ENCODE measurements around the gene COL25A1. TPM values are rescaled to one million over a fixed set of nuclear protein-coding genes. Genes with fewer than 3 reads are reported as not detected.

The COL25A1 gene
- total RNA-seq, 2 donors from 2014 or later: 4.0 to 6.2 TPM

DNA sequence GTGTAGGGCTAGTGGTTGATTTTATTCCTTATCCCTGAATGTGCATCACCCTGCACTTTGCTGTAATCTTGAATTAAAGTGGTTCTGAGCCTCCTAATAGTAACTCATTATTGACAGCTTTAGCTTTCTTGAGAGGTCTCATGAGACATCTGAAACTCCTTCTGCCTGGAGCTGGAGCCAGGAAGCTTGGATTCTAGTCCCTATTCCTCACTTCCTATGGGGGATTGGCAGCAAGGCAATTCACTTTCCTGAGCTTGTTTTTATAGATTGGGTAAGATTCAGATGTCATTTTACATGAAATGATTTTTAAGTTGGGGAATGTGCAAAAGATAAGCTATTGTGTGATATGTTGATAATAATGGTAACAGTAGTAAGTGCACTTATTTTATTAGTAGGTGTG is 522.5 kb downstream of the COL25A1 start:
- Histone ChIP-seq H3K27me3 (ENCODE audit: control insufficient read depth, insufficient read depth, low read length, poor library complexity, severe bottlenecking) (no peaks in the 10 kb centered on the region), H3K4me1 (ENCODE audit: control insufficient read depth, insufficient read depth, low read length) (no peaks in the 10 kb centered on the region), H3K36me3 (ENCODE audit: control insufficient read depth, insufficient read depth, low read length) (no peaks in the 10 kb centered on the region), H3K9me3 (ENCODE audit: control insufficient read depth, low read length) (no peaks in the 10 kb centered on the region), H3K27ac (ENCODE audit: low read depth, low read length) (no peak overlapping the region), H3K4me3 (ENCODE audit: low read length) (no peak overlapping the region), H3K9ac (ENCODE audit: extremely low read depth, low read length, poor library complexity, severe bottlenecking) (no peak overlapping the region)
- no peak overlapping the region for H3K4me3 Mint-ChIP-seq
- H3K9me3 Mint-ChIP-seq: no peaks in the 10 kb centered on the region
- no peaks in the 10 kb centered on the region for H3K27me3 Mint-ChIP-seq (ENCODE audit: insufficient read depth)
- DNase-seq: no peak
- no peaks in the 10 kb centered on the region for H3K36me3 Mint-ChIP-seq (ENCODE audit: low read depth)
- TF ChIP-seq, protein P1, sequence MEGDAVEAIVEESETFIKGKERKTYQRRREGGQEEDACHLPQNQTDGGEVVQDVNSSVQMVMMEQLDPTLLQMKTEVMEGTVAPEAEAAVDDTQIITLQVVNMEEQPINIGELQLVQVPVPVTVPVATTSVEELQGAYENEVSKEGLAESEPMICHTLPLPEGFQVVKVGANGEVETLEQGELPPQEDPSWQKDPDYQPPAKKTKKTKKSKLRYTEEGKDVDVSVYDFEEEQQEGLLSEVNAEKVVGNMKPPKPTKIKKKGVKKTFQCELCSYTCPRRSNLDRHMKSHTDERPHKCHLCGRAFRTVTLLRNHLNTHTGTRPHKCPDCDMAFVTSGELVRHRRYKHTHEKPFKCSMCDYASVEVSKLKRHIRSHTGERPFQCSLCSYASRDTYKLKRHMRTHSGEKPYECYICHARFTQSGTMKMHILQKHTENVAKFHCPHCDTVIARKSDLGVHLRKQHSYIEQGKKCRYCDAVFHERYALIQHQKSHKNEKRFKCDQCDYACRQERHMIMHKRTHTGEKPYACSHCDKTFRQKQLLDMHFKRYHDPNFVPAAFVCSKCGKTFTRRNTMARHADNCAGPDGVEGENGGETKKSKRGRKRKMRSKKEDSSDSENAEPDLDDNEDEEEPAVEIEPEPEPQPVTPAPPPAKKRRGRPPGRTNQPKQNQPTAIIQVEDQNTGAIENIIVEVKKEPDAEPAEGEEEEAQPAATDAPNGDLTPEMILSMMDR (conservative IDR thresholded peaks at IDR 0.05): no peak
- H3K4me1 Mint-ChIP-seq: no peaks in the 10 kb centered on the region
- H3K27ac Mint-ChIP-seq: no peak overlapping the region

DNA sequence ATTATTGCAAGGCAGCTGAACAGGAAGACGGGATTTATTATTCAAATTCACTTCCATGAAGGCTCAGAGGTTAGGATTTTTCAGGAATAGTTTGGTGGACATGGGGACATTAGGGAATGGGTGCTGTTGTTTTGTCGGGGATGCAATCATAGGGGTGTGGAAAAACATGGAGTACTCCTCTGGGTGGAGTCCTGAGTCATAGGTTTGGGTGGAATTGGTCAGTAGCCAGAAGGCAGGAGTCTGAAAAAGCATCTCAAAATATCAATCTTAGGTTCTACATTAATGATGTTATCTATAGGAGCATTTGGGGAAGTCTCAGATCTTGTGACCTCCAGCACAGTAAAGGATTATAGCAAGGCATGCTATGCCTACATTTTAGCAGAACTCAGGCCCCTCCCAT is 525.1 kb downstream of the COL25A1 start:
- H3K9me3 Mint-ChIP-seq: no peaks in the 10 kb centered on the region
- Histone ChIP-seq H3K9ac (ENCODE audit: extremely low read depth, low read length, poor library complexity, severe bottlenecking) (no peak overlapping the region), H3K27me3 (ENCODE audit: control insufficient read depth, insufficient read depth, low read length, poor library complexity, severe bottlenecking) (no peaks in the 10 kb centered on the region), H3K36me3 (ENCODE audit: control insufficient read depth, insufficient read depth, low read length) (no peaks in the 10 kb centered on the region), H3K4me1 (ENCODE audit: control insufficient read depth, insufficient read depth, low read length) (no peaks in the 10 kb centered on the region), H3K9me3 (ENCODE audit: control insufficient read depth, low read length) (no peaks in the 10 kb centered on the region), H3K4me3 (ENCODE audit: low read length) (no peak overlapping the region), H3K27ac (ENCODE audit: low read depth, low read length) (no peak overlapping the region)
- H3K4me1 Mint-ChIP-seq: no peaks in the 10 kb centered on the region
- H3K36me3 Mint-ChIP-seq (ENCODE audit: low read depth): no peaks in the 10 kb centered on the region
- no peak overlapping the region for H3K4me3 Mint-ChIP-seq
- TF ChIP-seq, protein P1 (conservative IDR thresholded peaks at IDR 0.05): no peak
- H3K27ac Mint-ChIP-seq: no peak overlapping the region
- WGBS, 2 experiments (ENCODE audit: insufficient coverage in 1 of 2, insufficient read length in 1 of 2): 95 to 100% methylated on average over 1 to 2 of the region's 2 CpGs
- DNase-seq: no peak
- H3K27me3 Mint-ChIP-seq (ENCODE audit: insufficient read depth): no peaks in the 10 kb centered on the region

DNA sequence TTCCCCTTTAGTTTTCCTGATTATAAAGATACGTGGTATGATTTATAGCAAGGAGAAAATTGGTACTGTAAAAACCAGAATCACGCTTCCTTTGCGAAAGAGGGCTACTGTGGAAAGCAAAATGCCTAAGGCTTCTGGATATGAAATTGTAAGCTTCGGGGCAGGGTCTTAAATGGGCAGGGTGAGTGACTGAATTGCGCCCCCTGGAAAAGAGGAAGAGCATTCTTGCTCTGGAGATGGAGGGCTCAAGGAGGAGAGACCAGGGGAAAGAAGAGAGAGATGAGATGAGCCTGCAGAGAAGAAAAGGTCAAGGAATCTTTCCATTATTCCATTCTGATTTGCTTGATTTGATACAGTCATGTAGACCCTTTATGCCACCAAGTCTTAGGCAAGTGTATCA is 526.5 kb downstream of the COL25A1 start:
- peak; percentile 53 for DNase-seq
- TF ChIP-seq, protein P1 (conservative IDR thresholded peaks at IDR 0.05): peak; percentile 63
- no peaks in the 10 kb centered on the region for H3K9me3 Mint-ChIP-seq
- no peak overlapping the region for H3K27ac Mint-ChIP-seq
- Histone ChIP-seq H3K4me3 (ENCODE audit: low read length) (no peak overlapping the region), H3K9ac (ENCODE audit: extremely low read depth, low read length, poor library complexity, severe bottlenecking) (no peak overlapping the region), H3K27ac (ENCODE audit: low read depth, low read length) (no peak overlapping the region), H3K9me3 (ENCODE audit: control insufficient read depth, low read length) (no peaks in the 10 kb centered on the region), H3K27me3 (ENCODE audit: control insufficient read depth, insufficient read depth, low read length, poor library complexity, severe bottlenecking) (no peaks in the 10 kb centered on the region), H3K36me3 (ENCODE audit: control insufficient read depth, insufficient read depth, low read length) (no peaks in the 10 kb centered on the region), H3K4me1 (ENCODE audit: control insufficient read depth, insufficient read depth, low read length) (no peaks in the 10 kb centered on the region)
- H3K4me1 Mint-ChIP-seq: no peaks in the 10 kb centered on the region
- H3K4me3 Mint-ChIP-seq: no peak overlapping the region
- H3K27me3 Mint-ChIP-seq (ENCODE audit: insufficient read depth): no peaks in the 10 kb centered on the region
- 90 to 94% methylated on average over 4 to 5 of the region's 5 CpGs for WGBS, 2 experiments (ENCODE audit: insufficient coverage in 1 of 2, insufficient read length in 1 of 2)
- H3K36me3 Mint-ChIP-seq (ENCODE audit: low read depth): no peaks in the 10 kb centered on the region

All from endodermal cell (in vitro differentiated cells).